Hematopoietic multipotent progenitor cell treated with erythropoietin and hydrocortisone succinate and interleukin-3 and kit ligand, for 8 days (in vitro differentiated cells): ENCODE data around the gene TEX11.
"Not testable (repeated sequence)": the region's sequence is repeated elsewhere in the genome, so short reads cannot be mapped to it uniquely, and the experiment has no call there.

Experiments
- DNase-seq: peaks from one replicate; pipeline ENCODE4 v3.0.0-alpha.2; 2015

The TEX11 gene

DNA sequence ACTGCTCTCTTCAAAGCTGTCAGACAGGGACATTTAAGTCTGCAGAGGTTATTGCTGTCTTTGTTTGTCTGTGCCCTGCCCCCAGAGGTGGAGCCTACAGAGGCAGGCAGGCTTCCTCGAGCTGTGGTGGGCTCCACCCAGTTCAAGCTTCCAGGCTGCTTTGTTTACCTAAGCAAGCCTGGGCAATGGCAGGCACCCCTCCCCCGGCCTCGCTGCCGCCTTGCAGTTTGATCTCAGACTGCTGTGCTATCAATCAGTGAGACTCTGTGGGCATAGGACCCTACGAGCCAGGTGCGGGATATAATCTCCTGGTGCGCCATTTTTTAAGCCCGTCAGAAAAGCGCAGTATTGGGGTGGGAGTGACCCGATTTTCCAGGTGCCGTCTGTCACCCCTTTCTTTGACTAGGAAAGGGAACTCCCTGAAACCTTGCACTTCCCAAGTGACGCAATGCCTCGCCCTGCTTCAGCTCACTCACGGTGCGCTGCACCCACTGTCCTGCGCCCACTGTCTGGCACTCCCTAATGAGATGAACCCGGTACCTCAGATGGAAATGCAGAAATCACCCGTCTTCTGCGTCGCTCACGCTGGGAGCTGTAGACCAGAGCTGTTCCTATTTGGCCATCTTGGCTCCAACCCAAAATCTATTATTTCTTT lies 338.5 kb downstream of the TEX11 start:
- DNase-seq = not testable (repeated sequence)

GRCh38 chrX:70554948-70555347 lies 353.6 kb downstream of the TEX11 start:
- no peak for DNase-seq

DNA sequence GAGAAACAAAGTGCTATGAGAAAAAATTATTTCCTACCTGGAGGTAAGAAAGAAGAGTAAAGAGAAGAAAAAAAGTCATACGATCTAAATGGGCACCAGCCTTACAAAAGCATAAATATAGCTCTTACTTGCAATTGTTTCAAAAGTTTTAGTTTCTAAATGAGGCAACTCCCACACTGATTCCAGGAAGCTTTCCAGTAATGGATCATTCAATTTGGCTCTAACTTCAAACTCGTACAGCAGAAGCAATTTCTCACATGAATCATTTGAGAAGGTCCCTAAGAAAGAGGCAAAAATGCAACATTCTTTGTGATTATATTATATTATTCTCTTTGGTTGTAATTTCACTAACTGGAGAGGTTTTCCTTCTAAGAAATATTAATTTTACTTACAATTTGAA lies 354.0 kb downstream of the TEX11 start:
- DNase-seq = no peak

DNA sequence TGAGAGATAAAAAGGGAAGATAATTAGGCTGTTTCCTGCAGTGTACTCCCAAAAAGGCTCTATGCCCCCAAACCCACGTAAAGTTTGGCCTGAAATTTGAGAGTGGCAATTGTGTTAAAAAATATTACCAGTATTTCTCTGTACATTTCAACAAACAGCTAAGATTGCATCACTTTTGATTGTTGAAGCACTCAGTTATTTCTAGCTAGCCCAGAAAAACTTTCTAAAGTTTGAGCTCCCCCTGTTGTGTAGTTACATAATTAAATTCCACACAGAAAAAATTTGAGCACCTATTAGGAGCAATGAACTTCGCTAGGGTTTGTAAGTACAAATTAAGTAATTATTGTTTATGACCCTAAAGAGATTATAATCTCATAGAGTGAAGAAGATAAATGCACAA lies 354.4 kb downstream of the TEX11 start:
- DNase-seq = no peak

DNA sequence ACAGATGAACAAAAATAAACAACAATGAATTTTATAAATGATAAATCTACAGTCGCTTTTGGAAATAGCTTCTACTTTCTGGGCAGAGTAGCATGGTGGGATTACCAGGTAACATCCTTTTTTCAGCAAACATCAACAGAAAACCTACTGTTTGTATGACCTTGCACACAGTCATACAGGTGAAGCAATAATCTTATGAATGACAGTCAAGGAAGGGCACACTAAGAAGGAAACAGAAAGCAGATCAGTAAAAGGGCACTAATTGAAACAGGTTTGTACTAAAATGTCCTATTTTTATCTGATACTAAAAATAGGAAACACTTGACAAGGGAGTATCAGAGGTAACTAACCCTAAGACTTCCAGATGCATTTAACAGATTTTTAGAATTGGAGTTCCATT lies 355.0 kb downstream of the TEX11 start:
- no peak for DNase-seq

DNA sequence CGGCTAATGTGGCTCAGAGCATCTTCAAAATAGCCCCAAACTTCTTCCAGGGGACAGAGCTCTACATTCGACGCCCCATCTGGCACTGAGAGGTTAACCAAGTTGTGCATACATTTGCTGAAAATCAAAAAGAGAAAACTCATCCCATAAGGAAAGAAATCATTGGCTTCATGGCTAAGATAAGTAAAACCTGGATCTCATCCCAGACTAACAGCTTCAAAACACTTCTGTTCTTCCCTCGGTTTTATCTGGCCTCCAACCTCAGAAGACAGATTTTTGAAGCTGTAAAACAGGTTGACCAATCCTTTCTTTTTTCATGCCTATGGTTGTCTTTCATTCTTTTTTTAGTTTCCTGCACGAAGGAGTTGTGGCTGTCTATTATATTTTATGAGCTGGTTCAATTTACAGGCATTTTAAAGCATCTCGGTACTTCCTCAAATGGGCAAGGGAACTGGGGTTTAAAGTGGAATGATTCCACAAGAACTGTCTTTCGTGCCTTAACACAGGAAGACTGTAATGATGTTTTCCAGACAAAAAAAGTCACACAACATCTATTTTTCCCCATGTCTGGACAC lies 356.3 kb downstream of the TEX11 start:
- no peak for DNase-seq

GRCh38 chrX:70549429-70549828 lies 359.1 kb downstream of the TEX11 start:
- no peak for DNase-seq

DNA sequence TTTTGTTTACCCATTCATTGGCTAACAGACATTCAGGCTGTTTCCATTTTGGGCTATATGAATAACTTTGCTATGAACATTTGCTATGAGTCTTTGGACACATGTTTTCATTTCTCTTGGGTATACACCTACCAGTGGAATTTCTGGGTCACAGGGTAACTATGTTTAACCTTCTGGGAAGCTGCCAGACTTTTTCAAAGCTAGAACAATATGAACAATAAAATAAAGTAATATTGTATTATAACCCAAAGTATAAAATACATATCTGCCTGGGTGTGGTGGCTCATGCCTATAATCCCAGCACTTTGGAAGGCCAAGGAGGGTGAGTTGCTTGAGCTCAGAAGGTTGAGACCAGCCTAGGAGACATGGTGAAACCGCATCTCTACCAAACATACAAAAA lies 373.3 kb downstream of the TEX11 start:
- no peak for DNase-seq

DNA sequence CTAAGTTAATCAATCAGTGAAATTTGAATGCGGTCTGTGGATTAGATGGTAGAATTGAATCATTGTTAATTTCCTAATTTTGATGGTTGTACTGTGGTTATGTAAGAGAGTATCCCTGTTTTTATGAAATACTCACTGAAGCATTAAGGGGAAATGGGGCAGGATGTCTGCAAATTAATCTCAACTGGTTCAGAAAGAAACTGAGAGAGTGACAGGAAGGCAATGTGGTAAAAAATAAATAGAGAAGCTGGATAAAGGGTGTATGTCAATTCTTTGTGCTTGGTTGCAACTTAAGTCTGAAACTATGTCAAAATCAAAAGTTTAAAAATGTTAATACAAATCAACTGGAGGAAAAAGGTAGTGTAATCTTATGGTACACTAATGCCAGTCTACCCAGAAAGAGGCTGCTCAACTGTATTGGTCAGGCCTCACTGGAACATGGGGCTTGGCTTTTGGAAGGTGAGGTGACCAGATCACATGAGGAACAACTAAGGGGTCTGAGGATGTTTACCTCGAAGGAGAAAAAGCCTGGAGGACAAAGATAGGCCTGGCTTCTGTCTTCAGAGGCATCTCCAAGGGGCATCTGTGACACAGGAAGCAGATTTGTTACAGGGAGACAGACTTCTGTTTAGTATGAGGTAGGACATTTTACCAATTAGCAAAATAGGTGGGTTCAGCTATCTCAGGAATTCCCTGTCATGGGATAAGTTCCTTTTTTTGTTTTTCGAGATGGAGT lies 380.7 kb downstream of the TEX11 start:
- DNase-seq = no peak

DNA sequence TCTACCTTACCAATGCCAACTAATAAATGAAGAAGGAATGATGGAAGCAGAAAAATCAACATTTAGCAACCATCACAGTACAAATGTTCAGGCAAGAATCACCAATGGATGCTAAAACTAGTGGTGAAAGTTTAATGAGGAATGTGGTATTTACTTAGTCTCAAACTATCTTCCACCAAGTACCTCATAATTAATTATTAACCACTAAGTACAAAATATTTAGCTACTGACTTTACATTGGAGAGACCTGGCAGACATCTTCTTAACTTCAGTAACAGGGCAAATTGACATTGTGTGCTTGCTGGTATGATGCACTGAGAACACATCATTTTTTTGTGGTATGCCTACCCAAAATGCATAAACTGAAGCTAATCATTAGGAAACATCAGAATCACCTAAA lies 381.5 kb downstream of the TEX11 start:
- DNase-seq = no peak

- no peak for DNase-seq
Observed at GRCh38 chrX:70525733-70526132, 382.8 kb downstream of the TEX11 start.

- DNase-seq = not testable (repeated sequence)
Observed at GRCh38 chrX:70515692-70516091, 392.8 kb downstream of the TEX11 start.

GRCh38 chrX:70515270-70515669 lies 393.2 kb downstream of the TEX11 start:
- DNase-seq = not testable (repeated sequence)

DNA sequence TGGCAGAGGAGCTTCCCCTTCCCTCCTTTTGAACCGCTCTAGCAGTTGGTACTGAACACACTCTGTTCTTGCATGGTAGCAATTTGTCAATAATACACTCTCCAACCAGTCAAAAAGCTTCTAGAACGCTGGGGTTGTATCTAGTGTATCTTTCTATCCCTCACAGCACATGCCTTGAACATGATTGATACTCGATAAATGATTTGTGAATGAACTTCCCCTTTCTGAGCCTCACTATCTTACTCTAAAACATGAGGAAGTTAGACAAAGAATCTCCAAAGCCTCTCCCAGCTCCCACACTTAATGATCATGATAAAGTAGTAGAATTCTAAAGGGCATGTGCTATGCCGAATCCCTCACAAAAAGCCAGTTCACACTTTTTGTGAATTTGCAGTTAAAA lies 399.4 kb downstream of the TEX11 start:
- no peak for DNase-seq

DNA sequence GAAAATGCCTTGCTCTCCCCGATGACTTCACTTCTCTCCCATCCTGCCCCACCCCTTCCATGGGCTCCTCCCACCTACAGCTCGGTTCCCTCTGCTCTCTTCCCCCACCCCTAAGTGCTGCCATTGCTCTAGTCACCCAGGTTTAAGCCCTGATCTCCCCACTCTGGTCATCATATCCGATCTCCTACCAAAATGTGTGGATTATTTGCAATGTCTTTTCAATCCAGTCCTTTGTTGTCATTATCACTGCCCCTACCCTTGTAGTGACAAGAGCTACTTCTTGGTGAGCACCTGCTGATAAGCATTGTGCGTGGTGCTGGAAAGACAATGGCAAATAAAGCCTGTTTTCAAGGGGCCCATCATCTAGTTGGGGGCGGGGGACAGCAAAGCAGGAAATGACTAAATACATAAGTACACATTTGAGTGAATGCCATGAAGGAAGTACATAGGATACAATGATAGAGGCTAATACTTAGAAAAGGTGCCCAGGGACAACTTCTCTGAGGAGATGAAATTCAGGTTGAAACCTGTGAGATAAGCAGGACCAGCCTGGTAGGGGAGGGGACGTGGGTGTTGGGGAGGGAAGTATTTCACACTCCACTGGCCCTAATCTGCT lies 400.1 kb downstream of the TEX11 start:
- DNase-seq = no peak

DNA sequence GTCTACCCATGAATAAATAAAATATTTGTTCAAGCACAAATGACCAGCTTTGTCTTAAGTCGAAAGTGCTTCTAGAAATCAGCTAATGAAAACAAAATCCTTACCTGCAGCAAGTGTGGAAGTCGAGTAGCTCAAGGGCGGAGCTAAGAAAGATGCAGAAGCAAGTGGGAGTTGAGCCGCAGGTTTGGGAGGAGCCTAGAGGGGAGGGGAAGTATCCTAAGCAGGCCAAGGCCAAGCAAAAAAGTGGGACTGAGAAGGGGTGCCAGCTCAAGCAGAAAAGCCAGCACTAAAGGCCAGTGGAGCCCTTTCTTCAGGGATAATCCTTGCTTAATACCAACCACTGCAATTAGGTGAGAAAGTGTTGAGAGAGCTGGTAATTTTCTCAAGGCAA lies 403.1 kb downstream of the TEX11 start:
- DNase-seq = no peak

DNA sequence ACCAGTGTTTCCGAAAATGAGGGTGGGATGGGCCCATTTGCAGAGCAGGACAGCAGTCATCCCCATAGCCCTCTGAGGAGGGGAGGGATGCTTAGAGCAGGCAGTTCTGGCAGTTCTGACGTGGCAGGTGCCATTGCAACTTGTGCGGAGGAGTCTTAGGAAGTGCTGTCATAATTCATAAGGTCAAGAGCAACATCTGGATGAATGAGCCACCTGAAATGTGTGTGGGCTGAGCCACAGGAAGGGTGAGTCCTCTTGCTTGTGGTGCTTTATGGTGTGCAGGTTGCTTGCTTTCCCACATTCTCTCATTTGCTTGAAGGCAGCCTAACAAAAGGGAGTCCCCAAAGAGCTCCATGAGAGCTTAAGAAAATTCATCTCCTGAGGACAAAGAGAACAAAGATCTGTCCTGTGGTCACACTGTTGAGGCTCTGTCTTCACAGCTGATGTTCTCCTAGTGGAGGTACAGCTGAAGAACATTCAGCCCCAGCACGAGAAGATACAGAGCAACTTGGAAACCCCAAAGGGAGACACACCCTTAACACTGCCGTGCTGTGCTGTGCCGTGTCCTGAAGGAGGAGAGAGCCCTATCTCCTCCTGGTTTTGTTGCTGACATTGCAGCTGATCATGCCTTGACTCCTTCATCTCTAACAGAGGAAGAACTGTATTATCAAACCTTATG lies 403.6 kb downstream of the TEX11 start:
- DNase-seq = no peak

- no peak for DNase-seq
Observed at GRCh38 chrX:70500826-70501225, 407.7 kb downstream of the TEX11 start.

DNA sequence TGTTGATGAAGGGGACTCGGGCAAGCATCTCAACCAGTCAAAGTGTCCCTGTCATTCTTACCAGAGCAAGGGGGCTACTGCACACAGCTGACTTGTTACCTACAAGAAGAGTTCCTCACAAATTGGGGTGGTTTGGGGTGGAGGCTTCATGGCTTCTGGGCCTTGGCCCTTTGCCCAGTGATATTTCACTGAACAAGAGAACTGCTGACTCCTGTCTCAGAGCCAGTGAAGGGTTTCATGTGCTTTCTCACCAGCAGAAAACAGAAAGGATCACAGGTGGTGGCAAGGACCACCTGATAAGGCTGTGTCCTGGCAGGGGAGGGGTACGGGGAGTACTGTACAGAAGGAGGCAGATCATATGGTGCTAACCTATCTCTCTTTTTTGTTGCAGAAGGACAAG lies 410.4 kb downstream of the TEX11 start:
- peak; percentile 8 for DNase-seq

- DNase-seq = no peak
Observed at GRCh38 chrX:70497026-70497425, 411.5 kb downstream of the TEX11 start.

GRCh38 chrX:70496491-70496890 lies 412.0 kb downstream of the TEX11 start:
- no peak for DNase-seq

DNA sequence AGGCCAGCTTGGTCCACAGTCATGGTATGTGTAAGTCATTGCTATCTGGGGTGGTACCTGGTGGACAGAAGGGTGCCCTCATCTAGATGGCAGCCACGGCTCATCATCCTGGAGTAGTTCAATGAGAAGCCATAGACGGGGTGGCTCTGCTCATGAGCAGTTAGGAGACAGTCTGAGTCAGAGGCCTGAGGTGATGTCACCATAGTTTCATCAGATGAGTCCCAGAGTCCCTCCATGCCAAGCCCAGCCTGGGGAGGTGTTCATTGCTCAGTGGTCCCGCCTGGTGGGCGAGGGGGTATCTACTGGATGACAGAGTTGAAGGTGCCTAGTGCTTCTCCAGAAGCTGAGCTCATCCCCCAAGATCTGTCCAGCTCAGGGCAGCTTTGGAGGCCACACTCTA lies 414.1 kb downstream of the TEX11 start:
- no peak for DNase-seq

- DNase-seq = no peak
Observed at GRCh38 chrX:70488856-70489255, 419.7 kb downstream of the TEX11 start.
